Stimulated activated CD4-positive, alpha-beta T cell treated with anti-CD3 and anti-CD28 coated beads, Interleukin-2, amount 100 ng/mL, for 24 hours (primary cell): ENCODE measurements around the gene ADGRB2.
"Not testable (repeated sequence)": the region's sequence is repeated elsewhere in the genome, so short reads cannot be mapped to it uniquely, and the experiment has no call there.

Source experiments
- DNase-seq, 2 donors: peaks; one replicate each; pipeline ENCODE4 v3.0.0-alpha.2; 2020

ADGRB2 gene

DNA sequence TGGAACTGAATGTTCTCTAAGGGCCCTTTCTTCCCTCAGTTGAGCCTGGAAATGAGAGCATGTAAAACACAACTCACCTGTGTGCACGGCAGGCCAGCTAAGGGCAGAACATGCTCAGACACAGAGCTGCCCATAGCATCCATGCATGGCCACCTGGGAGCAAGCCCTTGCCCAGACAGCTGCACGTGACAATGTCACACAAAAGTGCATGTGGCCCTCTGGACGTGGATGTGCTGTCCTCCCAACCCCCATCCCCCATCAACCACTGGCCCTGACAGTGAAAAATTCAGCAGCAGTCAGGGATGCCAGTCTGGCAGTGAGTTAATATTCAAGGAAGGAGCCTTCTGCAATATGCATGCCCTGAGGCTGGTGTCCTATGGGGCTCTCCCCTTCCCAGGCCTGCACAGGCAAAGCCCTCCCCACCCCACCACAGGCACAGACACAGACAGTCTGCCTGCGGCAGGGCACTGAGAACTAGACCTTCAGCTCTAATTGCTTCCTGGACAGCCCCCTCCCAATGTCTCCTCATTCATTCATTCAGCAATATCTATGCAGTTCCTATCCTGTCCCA is 45.7 kb downstream of the ADGRB2 start:
- DNase-seq = no peak

DNA sequence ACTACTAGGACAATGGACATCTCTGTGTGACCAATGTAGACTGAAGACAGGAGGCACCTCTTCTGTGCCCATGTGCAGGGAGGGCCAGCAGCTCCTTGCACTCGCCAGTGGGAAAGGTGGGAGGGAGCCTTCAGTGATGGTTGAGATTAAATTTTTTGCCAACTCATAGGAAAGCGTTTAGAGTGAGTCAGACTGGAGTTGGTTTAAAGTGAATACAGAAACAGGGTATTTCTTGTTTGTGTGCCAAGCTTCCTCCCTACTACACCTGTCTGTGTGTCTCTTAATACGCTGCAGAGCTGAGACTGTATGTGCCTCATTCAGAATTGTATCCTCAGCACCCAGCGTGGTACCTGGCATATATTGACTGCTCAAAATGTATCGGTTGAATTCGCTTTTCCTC is 46.8 kb downstream of the ADGRB2 start:
- no peak for DNase-seq

DNA sequence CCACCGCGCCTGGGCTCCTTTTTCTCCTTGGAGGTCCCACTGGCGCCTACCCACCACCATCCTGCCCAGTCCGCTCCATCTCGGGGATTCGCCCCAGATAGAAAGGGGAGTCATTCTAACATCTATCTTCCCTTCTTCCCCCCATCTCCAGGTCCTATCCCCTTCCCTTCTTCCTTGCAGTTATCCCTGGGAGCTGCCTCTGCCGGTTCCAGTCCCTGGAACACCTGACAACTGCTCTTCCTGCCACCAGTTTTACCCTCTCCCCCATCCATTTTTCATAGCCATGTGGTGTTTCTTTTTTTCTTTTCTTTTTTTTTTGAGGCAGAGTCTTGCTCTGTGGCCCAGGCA is 48.3 kb downstream of the ADGRB2 start:
- no peak for DNase-seq

DNA sequence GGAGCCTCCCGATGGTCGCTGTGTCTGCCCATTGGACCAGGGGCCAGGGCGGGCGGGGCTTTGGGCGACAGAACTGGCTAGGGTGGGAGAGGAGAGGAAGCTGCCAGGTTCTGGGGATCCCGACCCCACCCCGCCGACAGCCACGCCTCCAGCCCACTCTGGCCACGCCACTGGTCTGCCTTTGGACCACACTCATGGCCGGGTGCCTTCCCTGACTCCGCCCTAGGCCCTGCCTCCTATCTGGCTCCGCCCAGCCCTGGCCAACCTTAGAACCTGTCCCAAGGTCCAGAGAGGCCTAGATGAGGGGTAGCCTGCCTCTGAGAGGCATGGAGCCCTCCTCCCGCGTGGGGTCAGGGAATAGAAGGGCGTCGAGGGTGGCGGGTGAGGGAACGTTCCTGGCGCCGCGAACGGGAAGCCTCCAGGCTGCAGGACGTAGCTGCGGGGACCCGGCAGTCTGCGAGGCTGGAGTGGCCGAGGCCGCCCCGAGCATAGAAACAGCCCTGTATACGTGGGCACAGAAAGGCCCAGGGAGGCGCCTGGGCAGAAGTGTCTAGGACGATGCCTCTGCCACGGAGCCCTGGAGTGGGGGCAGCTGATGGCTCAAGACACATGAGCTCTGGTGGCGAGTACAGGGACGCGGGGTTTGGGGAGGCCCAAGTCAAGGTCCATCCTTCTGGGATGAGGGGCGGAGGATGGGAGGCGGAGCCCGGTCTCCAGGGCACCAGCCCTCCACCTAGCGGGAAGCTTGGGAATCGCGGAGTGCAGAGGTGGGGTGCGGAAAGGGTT is 48.9 kb downstream of the ADGRB2 start:
- peak; percentile 48 to 68 for DNase-seq

DNA sequence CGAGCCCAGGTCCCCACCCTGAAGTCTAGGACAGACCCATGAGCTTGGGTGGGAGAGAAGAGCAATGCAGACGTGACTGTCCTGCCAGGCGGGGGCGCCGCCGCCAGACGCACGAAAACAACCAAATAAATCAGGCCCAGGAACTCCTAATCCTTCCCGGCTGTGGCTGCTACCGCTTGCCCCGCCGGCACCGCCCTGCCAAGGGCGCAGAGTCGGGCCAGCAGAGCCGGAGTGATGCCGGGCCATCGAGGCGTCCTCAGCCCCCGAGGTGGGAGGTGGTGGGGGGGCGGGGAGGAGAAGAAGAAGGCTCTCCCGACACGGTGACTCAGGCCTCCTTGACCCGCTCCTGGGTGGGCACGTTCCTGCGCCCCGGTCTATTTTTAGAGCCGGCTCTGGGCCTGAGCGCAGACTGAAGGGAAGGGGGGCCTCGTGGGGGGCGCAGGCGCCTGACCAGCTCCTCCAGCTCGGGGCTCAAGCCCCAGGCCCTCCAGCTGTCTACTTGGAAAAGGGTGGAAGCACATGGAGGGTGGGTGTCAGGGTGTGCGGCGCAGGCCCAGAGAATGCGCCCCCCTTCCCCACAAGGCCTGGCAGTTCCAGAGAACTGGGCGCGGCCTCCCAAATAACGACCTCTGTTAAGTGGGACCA is 49.6 kb downstream of the ADGRB2 start:
- peak in 1 of 2 donors; percentile 35 for DNase-seq

DNA sequence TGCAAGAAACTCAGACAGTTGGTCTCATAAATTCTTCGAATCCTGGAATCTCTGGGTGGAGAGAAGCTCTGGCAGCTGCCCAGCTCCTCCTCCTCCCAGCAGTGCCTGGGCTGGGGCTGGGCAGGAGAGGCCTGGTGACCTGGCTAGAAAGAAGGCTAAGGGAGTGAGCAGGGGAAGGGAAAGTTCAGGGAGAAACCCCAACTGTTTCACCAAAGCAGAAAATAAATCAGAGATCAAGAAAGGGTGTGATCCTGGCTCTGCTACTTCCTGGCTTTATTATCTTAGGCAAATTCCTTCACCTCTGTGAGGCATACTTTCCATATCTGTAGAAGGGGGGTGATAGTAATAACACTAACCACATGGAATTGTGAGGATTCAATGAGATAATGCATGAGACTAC is 51.5 kb downstream of the ADGRB2 start:
- DNase-seq = no peak

DNA sequence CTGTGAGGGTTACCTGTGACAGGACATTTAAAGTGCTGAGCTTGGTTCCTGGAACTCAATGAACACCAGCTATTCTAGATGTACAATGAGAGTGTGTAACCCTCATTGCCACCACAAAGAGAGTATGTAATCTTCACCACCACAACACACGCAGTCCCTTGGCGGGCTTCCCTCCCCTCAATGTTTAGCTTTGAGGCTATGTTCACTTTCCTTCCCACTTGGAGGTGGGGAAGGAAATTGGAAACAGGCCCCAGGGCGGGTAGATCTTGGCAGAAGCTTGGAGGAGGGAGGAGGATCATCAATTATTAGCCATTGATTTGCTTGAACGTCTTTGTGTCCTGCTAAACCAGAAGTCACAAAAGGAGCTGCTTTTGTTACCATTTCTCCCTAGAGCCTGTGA is 52.1 kb downstream of the ADGRB2 start:
- DNase-seq = no peak

DNA sequence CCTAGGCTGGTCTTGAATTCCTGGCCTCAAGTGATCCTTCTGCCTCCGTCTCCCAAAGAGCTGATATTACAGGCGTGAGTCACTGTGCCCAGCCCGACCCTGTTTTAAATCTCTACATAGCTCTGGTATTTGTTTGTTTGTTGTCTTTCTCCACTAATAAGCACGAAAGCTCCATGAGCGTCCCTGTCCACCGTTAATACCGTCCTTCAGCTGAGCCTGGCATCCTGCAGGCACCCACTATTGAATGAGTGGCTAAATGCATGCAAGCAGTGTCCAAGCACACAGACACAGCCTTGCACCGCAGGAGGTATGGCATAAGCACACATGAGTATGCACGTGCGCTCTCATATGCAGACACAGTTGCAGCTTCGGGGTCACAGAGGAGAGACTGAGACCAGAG is 55.8 kb downstream of the ADGRB2 start:
- DNase-seq = no peak

DNA sequence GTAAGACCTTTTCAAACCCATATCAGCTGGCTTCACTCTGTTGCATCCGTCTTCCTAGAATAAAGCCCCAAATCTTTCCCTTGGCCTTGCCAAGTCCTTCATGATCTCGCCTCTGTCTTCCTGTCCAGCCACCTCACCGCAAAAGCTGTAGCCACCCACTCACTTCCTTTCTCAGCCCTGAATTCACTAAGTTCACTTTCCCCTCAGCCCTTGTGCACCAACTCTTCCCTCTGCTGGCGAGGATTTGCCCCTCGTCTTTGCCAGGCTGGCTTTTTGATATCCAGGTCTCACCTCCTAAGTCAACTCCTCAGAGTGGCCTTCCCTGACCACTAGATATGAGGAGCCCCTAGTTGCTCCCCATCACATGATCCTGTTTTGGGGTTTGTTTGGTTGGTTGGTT is 56.4 kb downstream of the ADGRB2 start:
- no peak for DNase-seq

DNA sequence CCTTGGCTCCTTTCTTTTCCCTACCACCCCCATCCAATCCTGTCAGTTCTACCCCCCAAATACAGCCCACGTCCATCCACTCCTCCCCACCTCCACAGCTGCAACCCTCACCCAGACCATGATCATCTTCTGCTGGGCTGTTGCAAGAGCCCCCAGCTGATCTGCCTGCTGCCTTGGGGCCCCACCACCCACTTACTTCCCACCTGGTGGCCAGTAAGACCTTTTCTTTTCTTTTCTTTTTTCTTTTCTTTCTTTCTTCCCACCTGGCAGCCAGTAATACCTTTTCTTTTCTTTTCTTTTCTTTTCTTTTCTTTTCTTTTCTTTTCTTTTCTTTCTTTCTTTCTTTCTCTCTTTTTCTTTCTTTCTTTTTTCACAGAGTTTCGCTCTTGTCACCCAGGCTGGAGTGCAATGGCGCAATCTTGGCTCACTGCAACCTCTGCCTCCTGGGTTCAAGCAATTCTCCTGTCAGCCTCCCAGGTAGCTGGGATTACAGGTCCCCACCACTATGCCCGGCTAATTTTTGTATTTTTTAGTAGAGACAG is 57.0 kb downstream of the ADGRB2 start:
- DNase-seq = not testable (repeated sequence)

DNA sequence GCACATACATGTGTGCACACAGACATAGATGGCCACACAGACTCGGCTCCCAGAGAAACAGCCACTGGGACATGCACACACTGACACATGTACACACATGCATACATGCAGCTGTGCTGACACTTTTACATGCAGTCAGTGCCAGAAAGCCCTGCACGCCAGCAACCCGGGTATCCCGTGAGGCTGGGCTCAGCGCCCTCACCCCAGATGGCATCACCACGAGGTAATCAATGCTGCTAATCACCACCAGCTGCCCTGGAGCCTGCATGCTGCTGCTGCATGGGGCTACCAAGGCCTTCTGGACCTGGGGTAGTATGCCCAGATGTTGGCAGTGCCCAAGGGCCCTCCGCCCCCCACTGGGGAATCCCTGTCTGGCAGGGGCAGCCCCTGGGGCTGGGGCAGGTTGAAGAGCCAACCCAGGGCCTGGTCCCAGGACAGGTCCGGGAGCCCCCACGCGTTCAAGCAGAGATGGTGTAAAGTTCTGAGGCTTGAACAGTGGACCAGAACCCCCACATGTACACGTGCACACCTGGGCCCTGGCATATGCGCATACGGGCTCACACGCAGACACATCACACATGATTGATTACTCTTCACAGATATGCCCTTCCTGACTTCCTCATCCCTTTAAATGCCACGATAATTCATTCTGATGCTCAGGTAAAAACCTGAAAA is 57.6 kb downstream of the ADGRB2 start:
- no peak for DNase-seq

DNA sequence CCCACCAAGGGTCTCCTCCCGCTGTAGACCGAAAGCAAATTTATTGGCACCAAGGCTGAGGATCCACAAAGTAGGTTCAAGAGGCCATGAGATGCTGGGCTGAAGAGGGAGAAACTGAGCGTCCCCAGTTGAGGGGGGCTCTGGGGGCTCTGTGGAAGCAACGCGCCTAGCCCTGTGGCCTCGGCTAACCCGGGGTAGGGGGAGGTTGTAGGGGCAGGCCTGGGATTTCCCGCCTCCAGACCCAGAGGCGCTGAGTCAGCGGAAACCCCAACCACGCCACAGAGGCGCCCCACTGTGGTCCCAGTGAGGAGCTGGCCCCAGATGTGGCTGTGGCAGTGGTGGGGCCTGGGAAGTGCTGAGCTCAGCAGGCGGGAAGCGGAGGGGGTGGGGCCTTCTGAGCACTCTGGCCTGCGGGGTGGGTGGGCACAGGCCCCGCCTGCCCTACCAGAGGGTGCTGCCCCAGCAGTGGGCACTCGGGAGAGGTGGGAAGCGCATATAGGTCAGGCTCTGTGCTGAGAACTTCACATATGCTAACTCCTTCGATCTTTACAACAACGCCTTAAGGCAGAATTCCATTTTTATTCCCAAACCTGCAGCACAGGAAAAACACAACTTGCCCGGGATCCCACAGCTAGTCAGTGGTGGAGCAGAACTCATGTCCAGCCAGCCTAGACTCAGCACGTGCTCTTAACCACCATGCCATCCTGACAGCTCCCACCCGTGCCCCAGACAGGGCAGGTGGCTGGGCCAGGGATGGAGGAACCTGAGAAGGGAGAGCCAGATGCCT is 58.9 kb downstream of the ADGRB2 start:
- peak; percentile 63 to 80 for DNase-seq

DNA sequence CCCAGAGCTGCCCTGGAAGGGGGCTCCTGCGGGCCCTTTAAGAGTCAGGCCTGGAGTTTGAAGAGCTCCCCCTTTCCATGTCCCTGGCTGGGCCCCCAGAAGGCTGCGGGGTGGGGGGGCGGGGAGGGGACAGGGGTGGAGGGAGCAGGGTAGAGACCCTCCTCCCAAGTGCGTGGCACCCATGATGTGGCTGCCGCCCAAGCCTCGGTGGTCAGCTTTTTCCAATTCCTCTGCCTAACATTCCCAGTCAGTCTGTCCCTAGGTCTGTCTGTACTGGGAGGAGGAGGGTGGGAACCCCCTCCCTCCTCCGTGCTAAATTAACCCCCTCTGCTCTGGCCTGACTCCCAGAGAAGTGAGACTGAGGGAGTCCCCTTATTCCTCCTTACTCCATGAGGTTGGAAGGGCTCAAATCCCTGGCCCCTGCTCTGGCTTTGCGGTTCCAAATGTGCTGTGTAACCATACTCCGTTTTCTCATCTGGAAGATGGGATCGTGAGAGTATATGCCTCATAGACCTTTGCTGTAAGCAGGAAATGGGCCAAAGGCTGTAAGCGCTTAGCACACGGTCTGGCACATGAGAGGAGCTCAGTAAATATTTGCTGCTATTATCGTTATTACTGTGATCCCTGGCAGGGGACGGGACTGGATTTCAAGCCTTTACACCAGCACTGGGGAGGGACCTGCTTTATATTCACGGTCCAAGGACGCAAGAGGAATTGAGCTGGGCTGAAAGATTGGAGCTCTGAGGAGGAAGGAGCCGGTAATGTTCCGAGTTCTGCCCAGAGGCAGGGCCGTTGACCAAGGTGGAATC is 59.7 kb downstream of the ADGRB2 start:
- DNase-seq = no peak

DNA sequence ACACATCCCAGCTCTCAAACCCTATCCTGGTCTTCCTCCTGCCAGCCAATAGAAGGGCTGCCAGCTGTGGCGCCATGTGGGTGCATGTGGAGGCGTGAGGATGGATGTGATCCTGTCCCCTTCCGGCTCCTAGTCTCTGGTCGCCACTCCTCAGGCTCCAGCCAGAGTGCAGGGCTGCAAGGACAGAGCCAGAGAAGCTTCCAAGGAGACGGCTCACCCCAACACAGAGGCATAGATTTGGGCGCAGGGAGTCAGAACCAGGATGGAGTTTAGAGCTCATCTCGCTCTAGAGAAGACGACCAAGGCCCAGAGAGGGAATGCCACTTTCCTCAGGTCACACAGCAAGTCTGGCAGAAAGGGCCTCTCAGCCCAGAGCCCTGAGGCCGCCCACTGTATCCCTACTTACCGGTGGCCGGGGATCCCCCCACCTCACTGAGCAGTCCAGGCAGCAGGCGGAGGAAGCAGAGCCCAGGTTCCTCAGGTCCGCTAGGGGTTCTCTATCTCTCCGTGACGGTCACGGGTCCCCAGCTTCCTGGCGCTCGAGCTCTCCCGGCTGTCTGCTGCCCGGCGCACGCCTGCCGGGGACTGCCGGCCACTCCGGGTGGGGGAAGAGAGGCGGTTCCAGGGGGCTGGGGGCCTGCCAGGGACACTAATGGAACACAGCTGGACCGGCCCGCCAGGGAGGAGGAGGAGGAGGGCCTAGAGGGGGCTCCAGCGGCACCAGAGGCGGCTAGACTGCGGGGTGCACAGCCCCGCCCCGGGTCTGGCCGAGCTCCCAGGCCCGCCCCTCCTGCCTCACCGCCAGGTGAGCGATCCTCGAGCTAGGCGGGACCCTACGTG is 60.5 kb downstream of the ADGRB2 start, which contains the start of gene COL16A1:
Gene COL16A1, minus strand, starts transcription at position 587 of the 840 bp plus-strand sequence. CDS start 1,824 bp downstream, outside the sequence.
- DNase-seq = no peak

DNA sequence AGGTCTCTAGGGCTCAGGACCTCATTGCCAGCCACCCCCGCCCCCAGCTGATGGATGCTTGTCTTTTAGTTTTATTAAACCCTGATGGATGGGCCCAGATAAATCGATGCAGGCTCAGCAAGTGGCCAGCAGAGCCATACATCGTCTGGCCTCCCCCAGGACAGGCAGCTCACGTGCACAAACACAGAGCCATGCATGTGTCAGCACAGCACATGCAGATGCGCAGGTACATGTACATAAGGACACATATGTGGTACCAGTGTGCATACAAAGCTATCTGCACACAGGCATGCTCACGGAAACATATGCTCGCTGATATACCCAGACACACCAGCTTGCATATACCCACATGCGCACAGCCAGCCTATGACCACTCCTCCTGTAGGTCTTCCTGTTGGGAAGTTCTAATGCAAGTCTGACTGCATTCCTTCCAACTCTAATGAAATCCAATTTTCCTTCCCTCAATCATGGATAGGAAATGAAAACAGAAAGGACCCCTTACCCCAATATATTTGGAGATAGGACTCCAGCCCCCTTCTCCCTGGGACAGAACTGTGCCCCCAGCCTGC is 61.2 kb downstream of the ADGRB2 start:
- no peak for DNase-seq

DNA sequence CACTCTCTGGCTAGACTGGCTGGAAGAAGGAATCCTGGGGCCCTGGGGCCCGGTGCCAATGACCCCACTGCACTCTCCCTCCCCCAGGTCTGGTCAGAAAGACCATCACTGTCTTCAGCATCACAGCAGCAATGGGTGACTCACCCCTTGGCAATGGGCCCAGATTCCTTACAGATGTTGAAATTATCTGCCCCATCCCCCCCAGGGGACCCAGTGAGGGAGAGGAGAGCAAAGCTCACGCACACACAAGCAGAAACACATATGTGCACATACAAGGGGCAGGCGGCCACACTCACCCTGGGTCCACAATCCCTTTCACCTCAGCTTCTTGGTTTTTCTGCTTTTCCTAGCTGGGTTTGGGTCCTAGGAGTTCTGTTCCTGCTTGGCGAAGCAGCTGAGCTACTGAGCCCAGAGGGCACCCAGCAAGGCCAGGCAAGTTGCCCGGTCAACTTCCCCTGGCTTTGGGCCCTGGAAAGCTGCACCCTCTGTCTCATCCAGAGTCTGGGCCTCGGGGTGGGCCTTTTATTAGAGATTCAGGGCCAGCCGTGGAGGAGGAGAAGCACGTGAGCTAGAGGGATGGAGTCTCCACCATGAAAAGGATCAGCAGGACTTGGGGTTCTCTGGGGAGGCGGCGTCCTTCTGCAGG is 62.9 kb downstream of the ADGRB2 start:
- DNase-seq = peak; percentile 38 to 48

DNA sequence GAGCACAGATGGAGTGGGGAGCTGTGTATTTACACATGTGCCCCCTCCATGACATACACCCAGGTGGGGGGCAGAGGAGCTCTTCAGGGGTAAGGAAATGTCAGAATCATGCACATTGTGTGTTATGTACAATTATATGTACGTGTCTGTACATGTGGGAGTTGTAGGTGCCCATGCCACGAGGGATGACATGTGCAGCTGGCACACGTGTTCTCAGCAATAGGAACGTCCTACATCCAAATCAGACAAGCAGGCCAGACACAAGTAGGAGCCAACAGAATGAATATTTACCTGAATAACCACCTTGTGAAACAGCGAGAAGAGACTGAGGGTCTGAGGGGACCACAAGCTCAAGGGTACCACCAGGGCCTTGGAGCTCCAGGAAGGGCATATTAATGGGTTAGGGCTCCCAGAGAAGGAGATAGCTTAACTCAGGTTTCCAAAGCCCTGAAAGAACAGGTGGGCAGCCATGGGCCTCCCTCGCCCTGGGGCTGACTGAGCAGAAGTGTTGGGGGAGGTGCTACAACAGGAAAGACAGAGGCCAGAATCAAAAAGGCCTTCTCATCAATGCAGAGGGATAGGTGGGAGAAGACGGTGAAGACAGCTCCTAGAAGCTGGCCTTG is 63.6 kb downstream of the ADGRB2 start:
- DNase-seq = no peak

DNA sequence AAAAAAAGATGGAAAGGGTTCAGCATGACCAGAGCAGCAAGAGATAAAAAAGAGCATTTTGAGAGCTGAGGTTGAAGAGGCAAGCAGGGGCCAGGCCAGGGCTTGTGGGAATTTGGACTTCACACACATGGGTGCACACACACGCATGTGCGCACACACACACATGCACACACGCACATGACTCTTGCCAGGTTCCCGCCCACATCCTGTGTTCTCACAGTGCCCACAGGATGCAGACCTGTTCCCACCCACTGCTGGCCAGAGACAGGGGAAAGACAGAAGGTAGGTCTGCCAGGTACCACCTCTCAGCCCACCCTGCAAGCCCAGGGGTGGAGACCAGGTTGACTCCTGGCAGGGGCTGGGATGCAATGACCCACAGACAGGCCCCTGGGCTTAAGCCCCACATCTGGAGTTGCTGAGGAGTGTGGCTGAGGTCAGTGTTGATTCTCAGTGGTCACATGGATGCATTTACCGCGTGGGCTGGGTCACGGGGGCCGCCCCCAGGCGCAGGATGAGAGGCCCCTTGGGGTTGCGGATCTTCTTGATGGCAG is 64.7 kb downstream of the ADGRB2 start:
- DNase-seq = peak in 1 of 2 donors; percentile 16
